CD14-positive monocyte (primary cell): Measurements from ENCODE around the gene ASRGL1. TPM values are rescaled to one million over a fixed set of nuclear protein-coding genes. Genes with fewer than 3 reads are reported as not detected.

Experiments
- DNase-seq, 3 donors: peaks; one replicate each; pipeline ENCODE4 v3.0.0-alpha.2; 2011 to 2022
- H2AFZ ChIP-seq: 2 replicates; pipeline ENCODE4 v1.6.0; 2012; ENCODE audit warnings: mild to moderate bottlenecking, low read depth, low read length, inconsistent platforms; ENCODE audit not compliant: insufficient read depth, poor library complexity, severe bottlenecking
- H3K27ac ChIP-seq, 2 donors: 1 replicate in 1 of 2; 2 replicates in 1 of 2; pipeline ENCODE4 v1.5.1; 2012 to 2013; ENCODE audit warnings: low read length in 2 of 2, control low read depth in 1 of 2, inconsistent platforms in 1 of 2, low read depth in 1 of 2, mild to moderate bottlenecking in 1 of 2
- H3K27me3 ChIP-seq, 2 donors: one replicate each; pipeline versions ENCODE4 v1.6.0 to v1.6.1; 2011 to 2013; ENCODE audit warnings: low read length in 2 of 2; ENCODE audit not compliant: control insufficient read depth in 2 of 2, insufficient read depth in 2 of 2
- H3K36me3 ChIP-seq, 2 donors: replicated peaks in 1 of 2; 1 replicate in 1 of 2; 2 replicates in 1 of 2; pipeline versions ENCODE4 v1.5.1 to v1.6.1; 2012 to 2013; ENCODE audit warnings: low read length in 2 of 2, control low read depth in 1 of 2, inconsistent platforms in 1 of 2, mild to moderate bottlenecking in 1 of 2; ENCODE audit not compliant: insufficient read depth in 2 of 2, control insufficient read depth in 1 of 2
- H3K4me1 ChIP-seq, 2 donors: 1 replicate in 1 of 2; 2 replicates in 1 of 2; pipeline versions ENCODE4 v1.5.1 to v1.6.1; 2012 to 2013; ENCODE audit warnings: low read length in 2 of 2, control low read depth in 1 of 2, inconsistent platforms in 1 of 2, mild to moderate bottlenecking in 1 of 2, moderate library complexity in 1 of 2; ENCODE audit not compliant: insufficient read depth in 2 of 2, control insufficient read depth in 1 of 2
- H3K4me2 ChIP-seq: replicated peaks from 2 replicates; pipeline ENCODE3; 2012; ENCODE audit warnings: low read length, moderate library complexity, mild to moderate bottlenecking; ENCODE audit not compliant: poor library complexity, severe bottlenecking; ENCODE audit errors: extremely low read depth
- H3K4me3 ChIP-seq, 3 experiments: fragments of 200-600 bp in 1 of 3; sonication (generic) in 1 of 3; replicated peaks in 1 of 3; 1 replicate in 2 of 3; 2 replicates in 1 of 3; pipeline ENCODE4 v1.5.1; 2011 to 2013; ENCODE audit warnings: low read length in 3 of 3, mild to moderate bottlenecking in 3 of 3, control low read depth in 2 of 3, low read depth in 2 of 3, inconsistent platforms in 1 of 3, moderate library complexity in 1 of 3
- H3K79me2 ChIP-seq: 2 replicates; pipeline ENCODE4 v1.6.0; 2012; ENCODE audit warnings: mild to moderate bottlenecking, control low read depth, inconsistent platforms, low read length, moderate library complexity; ENCODE audit not compliant: insufficient read depth
- H3K9ac ChIP-seq: 2 replicates; pipeline ENCODE4 v1.6.0; 2017; ENCODE audit warnings: low read length, mild to moderate bottlenecking; ENCODE audit not compliant: insufficient read depth, poor library complexity, severe bottlenecking
- H3K9me3 ChIP-seq, 2 donors: replicated peaks in 1 of 2; 1 replicate in 1 of 2; 2 replicates in 1 of 2; pipeline versions ENCODE4 v1.5.1 to v1.6.1; 2012 to 2013; ENCODE audit warnings: low read length in 2 of 2, control low read depth in 1 of 2; ENCODE audit not compliant: control insufficient read depth in 1 of 2, insufficient read depth in 1 of 2
- H4K20me1 ChIP-seq: 2 replicates; pipeline ENCODE4 v1.6.0; 2012; ENCODE audit warnings: mild to moderate bottlenecking, low read length, control low read depth, moderate library complexity; ENCODE audit not compliant: insufficient read depth
- H3K27ac Mint-ChIP-seq, 7 donors: one replicate each; pipeline ENCODE4 v1.8.0; 2020; ENCODE audit warnings: mild to moderate bottlenecking in 7 of 7, mixed read lengths in 7 of 7, moderate library complexity in 6 of 7, inconsistent platforms in 2 of 7
- H3K27me3 Mint-ChIP-seq, 3 donors: one replicate each; pipeline ENCODE4 v1.8.0; 2021 to 2022; ENCODE audit warnings: low read depth in 3 of 3, mild to moderate bottlenecking in 3 of 3, mixed read lengths in 3 of 3, moderate library complexity in 3 of 3, inconsistent platforms in 1 of 3
- H3K36me3 Mint-ChIP-seq, 2 donors: one replicate each; pipeline ENCODE4 v1.8.0; 2020; ENCODE audit warnings: mixed read lengths in 2 of 2, inconsistent platforms in 1 of 2, mild to moderate bottlenecking in 1 of 2
- H3K4me1 Mint-ChIP-seq: one replicate; pipeline ENCODE4 v1.8.0; 2020; ENCODE audit warnings: mild to moderate bottlenecking, mixed read lengths
- H3K4me3 Mint-ChIP-seq, 2 donors: one replicate each; pipeline ENCODE4 v1.8.0; 2020; ENCODE audit warnings: mild to moderate bottlenecking in 2 of 2, mixed read lengths in 2 of 2, moderate library complexity in 1 of 2
- H3K9me3 Mint-ChIP-seq, 7 donors: one replicate each; pipeline ENCODE4 v1.8.0; 2020 to 2022; ENCODE audit warnings: mixed read lengths in 7 of 7, mild to moderate bottlenecking in 6 of 7, moderate library complexity in 6 of 7, inconsistent platforms in 2 of 7
- CTCF ChIP-seq: fragments of 200-600 bp; IDR thresholded peaks from one replicate; pipeline ENCODE4 v1.8.0; 2022; ENCODE audit warnings: antibody characterized with exemption, mild to moderate bottlenecking
- WGBS: methylation state at CpG from one replicate; pipeline ENCODE4 v1.1.5; 2013; ENCODE audit warnings: missing lambda C conversion rate; ENCODE audit not compliant: insufficient coverage; 5-methylcytosine and 5-hydroxymethylcytosine counted together
- intact Hi-C, 2 donors: fragments of 100-400 bp; cut with micrococcal nuclease; formaldehyde crosslinking; loops; one replicate each; pipeline versions ENCODE4 v1.15.0 to v1.15.1; 2023
- polyA plus RNA-seq, 3 donors: library from polyadenylated mRNA; depleted of rRNA in 1 of 3; unstranded in 2 of 3; stranded (reverse) in 1 of 3; fragments of 300-500 nt in 2 of 3; fragments of >200 nt in 1 of 3; fragmentation: Illumina TruSeq in 2 of 3; gene quantifications; 1 replicate in 2 of 3; 2 replicates in 1 of 3; pipeline ENCODE4 v1.2.3, GENCODE V29; 2012 to 2021

Gene ASRGL1
- polyA plus RNA-seq, 3 donors = 22.3 to 57.8 (median 50.6) TPM

- no peak overlapping the region for H3K9ac ChIP-seq
- Mint-ChIP-seq H3K4me3 (no peak overlapping the region), H3K36me3 (peaks cover 6 to 30% of the 10 kb centered on the region in 2 donors), H3K9me3 (peaks cover 0 to 3% (median 0%) of the 10 kb centered on the region in 7 donors), H3K27me3 (no peaks in the 10 kb centered on the region), H3K4me1 (peaks cover 25% of the 10 kb centered on the region), H3K27ac (peak overlapping the region in 2 of 7 donors; percentile 3 to 48)
- DNase-seq = no peak
- no peak overlapping the region for H3K4me3 ChIP-seq
- H2AFZ ChIP-seq = no peak overlapping the region
- H3K27me3 ChIP-seq = no peaks in the 10 kb centered on the region
- H3K9me3 ChIP-seq = no peaks in the 10 kb centered on the region
- no peak overlapping the region for H3K4me2 ChIP-seq
- no peak overlapping the region for H3K27ac ChIP-seq
- H4K20me1 ChIP-seq = no peaks in the 10 kb centered on the region
- H3K36me3 ChIP-seq = peaks cover 0 to 12% of the 10 kb centered on the region in 2 donors
- WGBS = 97% methylated on average over 4 of the region's 18 CpGs
- intact Hi-C loops = no loop called here
- TF ChIP-seq CTCF = no peak
- H3K4me1 ChIP-seq = peaks cover 6 to 13% of the 10 kb centered on the region in 2 donors
- no peaks in the 10 kb centered on the region for H3K79me2 ChIP-seq
These were observed 36.3 kb downstream of the ASRGL1 start for GRCh38 chr11:62373464-62374119.

GRCh38 chr11:62374801-62375200 lies 37.6 kb downstream of the ASRGL1 start:
- WGBS = over 99% methylated on average over 8 of the region's 9 CpGs

More at GRCh38 chr11:62374801-62375200, 37.6 kb downstream of the ASRGL1 start:
- H3K79me2 ChIP-seq = no peaks in the 10 kb centered on the region
- no peak overlapping the region for H3K9ac ChIP-seq
- H3K36me3 ChIP-seq = peaks cover 0 to 12% of the 10 kb centered on the region in 2 donors
- no peak for DNase-seq
- no peaks in the 10 kb centered on the region for H3K27me3 ChIP-seq
- peaks cover 6 to 12% of the 10 kb centered on the region in 2 donors for H3K4me1 ChIP-seq
- no peak overlapping the region for H3K4me3 Mint-ChIP-seq
- H3K27ac Mint-ChIP-seq = peak overlapping the region in 4 of 7 donors; percentile 12 to 79 (median 28)
- H3K36me3 Mint-ChIP-seq = peaks cover 6 to 30% of the 10 kb centered on the region in 2 donors
- no peak overlapping the region for H3K4me2 ChIP-seq
- H3K4me1 Mint-ChIP-seq = peaks cover 25% of the 10 kb centered on the region
- no peak overlapping the region for H2AFZ ChIP-seq
- H3K9me3 ChIP-seq = no peaks in the 10 kb centered on the region
- H3K27ac ChIP-seq = no peak overlapping the region
- H3K9me3 Mint-ChIP-seq = no peaks in the 10 kb centered on the region
- no peak overlapping the region for H3K4me3 ChIP-seq
- TF ChIP-seq CTCF = no peak
- intact Hi-C loops = no loop called here
- no peaks in the 10 kb centered on the region for H4K20me1 ChIP-seq
- H3K27me3 Mint-ChIP-seq = no peaks in the 10 kb centered on the region
